Neutrophil (primary cell): ENCODE results near the gene ANTXR1.

ENCODE experiments used
- H3K27ac ChIP-seq: fragments of 200-600 bp; sonication (generic); 2 replicates; pipeline ENCODE4 v1.5.1; 2016; ENCODE audit warnings: mild to moderate bottlenecking, moderate library complexity
- H3K27me3 ChIP-seq: fragments of 200-600 bp; sonication (generic); 2 replicates; pipeline ENCODE4 v1.6.0; 2016; ENCODE audit warnings: mild to moderate bottlenecking
- H3K36me3 ChIP-seq: fragments of 200-600 bp; sonication (generic); 2 replicates; pipeline ENCODE4 v1.5.1; 2017
- H3K4me1 ChIP-seq, 2 experiments: fragments of 200-600 bp in 1 of 2; sonication (generic) in 1 of 2; 1 replicate in 1 of 2; 2 replicates in 1 of 2; pipeline versions ENCODE4 v1.5.1 to v1.6.1; 2013 to 2016; ENCODE audit warnings: low read depth in 1 of 2, low read length in 1 of 2, mild to moderate bottlenecking in 1 of 2, moderate library complexity in 1 of 2; ENCODE audit not compliant: control insufficient read depth in 1 of 2, insufficient read depth in 1 of 2
- H3K4me3 ChIP-seq, 2 experiments: fragments of 200-600 bp in 1 of 2; sonication (generic) in 1 of 2; 1 replicate in 1 of 2; 2 replicates in 1 of 2; pipeline ENCODE4 v1.5.1; 2013 to 2016; ENCODE audit warnings: low read depth in 1 of 2, low read length in 1 of 2, mild to moderate bottlenecking in 1 of 2, moderate library complexity in 1 of 2
- H3K9me3 ChIP-seq: fragments of 200-600 bp; sonication (generic); 2 replicates; pipeline ENCODE4 v1.5.1; 2016
- CTCF ChIP-seq: fragments of 200-600 bp; sonication (generic); IDR thresholded peaks from 2 replicates; pipeline ENCODE4 v1.5.1; 2016; ENCODE audit warnings: antibody characterized with exemption

Gene ANTXR1

DNA sequence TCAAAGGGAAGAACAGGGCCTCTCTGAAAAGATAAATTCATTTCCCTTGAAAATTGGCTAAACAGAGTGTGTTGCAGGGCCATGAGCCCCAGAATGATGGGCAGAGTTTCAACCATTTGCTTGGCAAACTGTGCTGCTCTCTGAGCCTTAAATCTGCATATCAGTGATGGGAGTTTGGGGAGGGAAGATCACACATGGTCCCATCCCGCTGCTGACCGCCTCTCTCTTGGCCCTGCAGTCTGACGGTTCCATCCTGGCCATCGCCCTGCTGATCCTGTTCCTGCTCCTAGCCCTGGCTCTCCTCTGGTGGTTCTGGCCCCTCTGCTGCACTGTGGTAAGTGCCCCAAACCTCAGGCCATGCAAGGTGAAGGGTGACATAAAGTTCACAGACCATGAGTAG lies 139.0 kb downstream of the ANTXR1 start:
- Histone ChIP-seq H3K9me3 (no peaks in the 10 kb centered on the region), H3K27me3 (no peaks in the 10 kb centered on the region), H3K36me3 (no peaks in the 10 kb centered on the region), H3K4me3 (no peak overlapping the region), H3K27ac (no peak overlapping the region), H3K4me1 (no peaks in the 10 kb centered on the region)
- TF ChIP-seq CTCF = no peak

- no peak overlapping the region for H3K27ac ChIP-seq
- no peaks in the 10 kb centered on the region for H3K27me3 ChIP-seq
- H3K36me3 ChIP-seq = no peaks in the 10 kb centered on the region
- no peaks in the 10 kb centered on the region for H3K4me1 ChIP-seq
- no peak overlapping the region for H3K4me3 ChIP-seq
- no peak for TF ChIP-seq CTCF
- no peaks in the 10 kb centered on the region for H3K9me3 ChIP-seq
Observed at GRCh38 chr2:69152847-69153583, 140.0 kb downstream of the ANTXR1 start.

DNA sequence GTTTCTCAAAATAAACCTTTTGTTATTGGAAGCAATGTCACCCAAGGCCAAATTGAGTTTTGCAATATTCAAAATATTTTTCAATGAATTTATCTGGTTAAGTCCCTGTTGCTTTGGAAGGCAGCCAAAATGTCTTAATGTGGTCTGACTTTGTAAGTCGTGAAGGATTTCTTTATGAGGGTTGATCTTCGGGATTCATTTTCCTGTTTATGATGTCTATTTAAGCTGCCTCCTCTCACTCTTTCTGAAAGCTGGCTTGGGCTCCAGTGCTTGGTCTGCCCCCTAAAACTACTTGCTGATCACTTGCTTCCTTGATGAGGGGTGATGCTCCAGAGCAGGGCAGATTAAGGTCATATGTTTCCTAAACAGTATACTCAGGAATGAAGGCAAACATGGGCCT lies 141.1 kb downstream of the ANTXR1 start:
- Histone ChIP-seq H3K9me3 (no peaks in the 10 kb centered on the region), H3K27ac (no peak overlapping the region), H3K36me3 (no peaks in the 10 kb centered on the region), H3K4me1 (no peaks in the 10 kb centered on the region), H3K4me3 (no peak overlapping the region), H3K27me3 (no peaks in the 10 kb centered on the region)
- TF ChIP-seq CTCF = no peak

DNA sequence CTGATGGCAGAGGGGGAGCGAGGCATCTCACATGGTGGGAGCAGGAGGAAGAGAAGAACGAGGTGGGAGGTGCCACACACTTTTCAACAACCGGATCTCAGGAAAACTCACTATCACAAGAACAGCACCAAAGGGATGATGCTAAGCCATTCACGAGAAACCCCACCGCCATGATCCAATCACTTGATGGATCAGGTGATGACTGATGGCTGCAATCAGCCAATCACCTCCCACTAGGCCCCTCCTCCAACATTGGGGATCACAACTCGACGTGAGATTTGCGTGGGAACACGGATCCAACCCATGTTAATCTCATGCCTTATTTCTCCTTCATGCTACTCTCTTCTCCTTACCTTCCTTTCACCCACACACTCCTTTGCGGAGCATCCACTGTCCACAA lies 143.6 kb downstream of the ANTXR1 start:
- Histone ChIP-seq H3K4me3 (no peak overlapping the region), H3K36me3 (no peaks in the 10 kb centered on the region), H3K4me1 (peaks cover 15 to 18% of the 10 kb centered on the region in 2 experiments), H3K9me3 (no peaks in the 10 kb centered on the region), H3K27me3 (no peaks in the 10 kb centered on the region), H3K27ac (no peak overlapping the region)
- TF ChIP-seq CTCF = no peak

DNA sequence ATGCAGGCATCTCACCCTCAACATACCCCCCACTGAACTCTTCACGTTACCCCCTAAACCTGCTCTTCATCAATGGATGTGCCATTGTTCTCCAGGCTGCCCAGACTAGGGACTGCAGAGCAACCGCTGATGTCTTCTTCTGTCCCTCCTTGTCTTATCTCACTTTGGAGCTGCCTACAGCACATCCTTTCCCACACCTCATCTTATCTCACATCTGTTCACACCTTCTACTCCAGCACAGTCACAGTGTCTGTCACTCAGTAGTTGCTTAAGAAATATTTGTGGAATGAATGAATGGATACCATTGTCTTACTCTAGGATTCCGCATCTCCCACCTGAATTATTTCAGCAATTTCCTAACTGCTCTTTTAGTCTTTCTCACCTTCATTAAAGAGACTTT lies 144.5 kb downstream of the ANTXR1 start:
- Histone ChIP-seq H3K4me3 (no peak overlapping the region), H3K9me3 (no peaks in the 10 kb centered on the region), H3K27ac (no peak overlapping the region), H3K27me3 (no peaks in the 10 kb centered on the region), H3K4me1 (peaks cover 23 to 26% of the 10 kb centered on the region in 2 experiments), H3K36me3 (no peaks in the 10 kb centered on the region)
- no peak for TF ChIP-seq CTCF
